MM.1S (cell line): ENCODE measurements around the gene TNIK.

Source experiments
- DNase-seq: peaks from one replicate; pipeline ENCODE4 v3.0.0-alpha.2; 2015
- H2AFZ ChIP-seq: fragments of 300-600 bp; sonication (generic); 2 replicates; pipeline ENCODE4 v1.6.0; 2016; ENCODE audit warnings: antibody characterized with exemption, low read length
- H3F3A ChIP-seq: fragments of 300-600 bp; sonication (generic); 2 replicates; pipeline ENCODE4 v1.6.1; 2016; ENCODE audit warnings: mild to moderate bottlenecking, antibody characterized with exemption, low read length, moderate library complexity, mixed read lengths; ENCODE audit not compliant: insufficient read depth
- H3K27ac ChIP-seq: fragments of 300-600 bp; sonication (generic); 2 replicates; pipeline ENCODE4 v1.5.1; 2016; ENCODE audit warnings: mild to moderate bottlenecking, low read length
- H3K27me3 ChIP-seq: fragments of 300-600 bp; sonication (generic); replicated peaks from 2 replicates; pipeline ENCODE4 v1.6.0; 2016; ENCODE audit warnings: low read length; ENCODE audit not compliant: insufficient read depth
- H3K36me3 ChIP-seq: fragments of 300-600 bp; sonication (generic); replicated peaks from 2 replicates; pipeline ENCODE4 v1.6.1; 2016; ENCODE audit warnings: mild to moderate bottlenecking, low read length, mixed read lengths; ENCODE audit not compliant: insufficient read depth
- H3K4me1 ChIP-seq: fragments of 300-600 bp; sonication (generic); 2 replicates; pipeline ENCODE4 v1.6.1; 2016; ENCODE audit warnings: low read length, mixed read lengths
- H3K4me2 ChIP-seq: fragments of 300-600 bp; sonication (generic); 2 replicates; pipeline ENCODE4 v1.6.0; 2016; ENCODE audit warnings: low read depth, low read length
- H3K4me3 ChIP-seq: fragments of 300-600 bp; sonication (generic); 2 replicates; pipeline ENCODE4 v1.5.1; 2016; ENCODE audit warnings: low read length, mixed read lengths
- H3K79me2 ChIP-seq: fragments of 300-600 bp; sonication (generic); 2 replicates; pipeline ENCODE4 v1.6.1; 2016; ENCODE audit warnings: mixed run types, low read length, mixed read lengths
- H3K9ac ChIP-seq: fragments of 300-600 bp; sonication (generic); 2 replicates; pipeline ENCODE4 v1.6.1; 2016; ENCODE audit warnings: low read length, mixed read lengths
- H3K9me2 ChIP-seq: fragments of 300-600 bp; sonication (generic); replicated peaks from 2 replicates; pipeline ENCODE4 v1.6.1; 2016; ENCODE audit warnings: mild to moderate bottlenecking, low read length, mixed read lengths; ENCODE audit not compliant: insufficient read depth
- H3K9me3 ChIP-seq: fragments of 300-600 bp; sonication (generic); replicated peaks from 2 replicates; pipeline ENCODE4 v1.6.1; 2016; ENCODE audit warnings: mild to moderate bottlenecking, low read length, mixed read lengths; ENCODE audit not compliant: insufficient read depth
- H4K20me1 ChIP-seq: fragments of 300-600 bp; sonication (generic); 2 replicates; pipeline ENCODE4 v1.6.1; 2016; ENCODE audit warnings: mild to moderate bottlenecking, low read length, moderate library complexity, mixed read lengths; ENCODE audit not compliant: insufficient read depth
- EZH2 ChIP-seq: fragments of 300-600 bp; sonication (generic); optimal IDR thresholded peaks from 2 replicates; pipeline ENCODE3; 2017; ENCODE audit warnings: low read depth, mild to moderate bottlenecking, antibody characterized with exemption, low read length, mixed read lengths
- EZH2phosphoT487 ChIP-seq: fragments of 300-600 bp; sonication (generic); IDR thresholded peaks from 2 replicates; pipeline ENCODE4 v1.6.1; 2018; ENCODE audit warnings: antibody characterized with exemption, low read length
- TF ChIP-seq, protein P1 (sequence below): fragments of 300-600 bp; sonication (generic); IDR thresholded peaks from 2 replicates; pipeline ENCODE4 v1.5.1; 2016; ENCODE audit warnings: antibody characterized with exemption, low read length, mixed read lengths

The TNIK gene

DNA sequence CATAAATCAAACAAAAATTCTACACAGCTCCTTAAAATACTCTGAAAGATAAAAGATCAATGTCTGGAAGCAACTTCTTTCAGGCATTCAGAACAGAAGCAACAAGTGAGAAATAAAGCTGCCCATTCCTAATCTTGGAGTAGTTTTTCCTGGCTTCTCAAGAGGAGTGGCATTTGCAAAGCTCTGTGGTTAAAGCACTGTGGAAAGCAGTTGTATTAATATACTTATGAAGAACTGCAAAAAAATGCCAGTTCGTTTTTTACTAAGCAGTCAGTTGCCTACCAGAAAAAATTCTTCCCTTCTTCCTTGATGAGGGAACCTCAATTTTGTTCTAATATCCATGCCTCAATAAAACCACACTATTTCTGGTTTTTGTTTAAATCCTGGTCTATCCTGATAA, 197.8 kb downstream of the TNIK start:
- Histone ChIP-seq H3K27me3 (no peaks in the 10 kb centered on the region), H4K20me1 (no peaks in the 10 kb centered on the region), H3K9ac (no peak overlapping the region), H3K4me2 (no peak overlapping the region), H3K9me2 (no peaks in the 10 kb centered on the region), H3F3A (no peaks in the 10 kb centered on the region), H3K36me3 (no peaks in the 10 kb centered on the region), H3K4me3 (no peak overlapping the region), H3K79me2 (no peaks in the 10 kb centered on the region), H3K9me3 (no peaks in the 10 kb centered on the region), H2AFZ (no peak overlapping the region), H3K27ac (no peak overlapping the region), H3K4me1 (0 out of 2 replicates have a peak, but pooled peaks cover under 1% of the 10 kb centered on the region)
- no peak for TF ChIP-seq EZH2
- TF ChIP-seq, protein P1, sequence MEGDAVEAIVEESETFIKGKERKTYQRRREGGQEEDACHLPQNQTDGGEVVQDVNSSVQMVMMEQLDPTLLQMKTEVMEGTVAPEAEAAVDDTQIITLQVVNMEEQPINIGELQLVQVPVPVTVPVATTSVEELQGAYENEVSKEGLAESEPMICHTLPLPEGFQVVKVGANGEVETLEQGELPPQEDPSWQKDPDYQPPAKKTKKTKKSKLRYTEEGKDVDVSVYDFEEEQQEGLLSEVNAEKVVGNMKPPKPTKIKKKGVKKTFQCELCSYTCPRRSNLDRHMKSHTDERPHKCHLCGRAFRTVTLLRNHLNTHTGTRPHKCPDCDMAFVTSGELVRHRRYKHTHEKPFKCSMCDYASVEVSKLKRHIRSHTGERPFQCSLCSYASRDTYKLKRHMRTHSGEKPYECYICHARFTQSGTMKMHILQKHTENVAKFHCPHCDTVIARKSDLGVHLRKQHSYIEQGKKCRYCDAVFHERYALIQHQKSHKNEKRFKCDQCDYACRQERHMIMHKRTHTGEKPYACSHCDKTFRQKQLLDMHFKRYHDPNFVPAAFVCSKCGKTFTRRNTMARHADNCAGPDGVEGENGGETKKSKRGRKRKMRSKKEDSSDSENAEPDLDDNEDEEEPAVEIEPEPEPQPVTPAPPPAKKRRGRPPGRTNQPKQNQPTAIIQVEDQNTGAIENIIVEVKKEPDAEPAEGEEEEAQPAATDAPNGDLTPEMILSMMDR = no peak
- no peak for TF ChIP-seq EZH2phosphoT487
- no peak for DNase-seq

DNA sequence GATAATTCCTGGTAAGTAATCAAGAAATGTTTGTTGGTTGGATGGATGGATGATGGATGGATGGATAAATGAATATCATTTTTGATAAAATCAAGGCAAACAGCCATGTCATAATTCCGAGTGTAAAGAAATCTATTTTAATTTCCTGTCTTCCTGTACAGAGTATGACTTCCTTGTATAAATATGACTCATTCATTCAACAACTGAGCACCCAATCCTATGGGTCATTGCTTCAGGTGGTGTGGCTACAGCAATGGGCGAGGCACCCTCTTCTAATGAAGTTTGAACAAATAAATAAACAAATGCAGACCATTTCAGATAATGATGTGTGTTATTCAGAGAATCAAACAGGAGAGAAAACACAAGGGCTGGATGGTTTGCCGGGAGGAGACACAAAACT, 198.7 kb downstream of the TNIK start:
- Histone ChIP-seq H3K9me2 (no peaks in the 10 kb centered on the region), H4K20me1 (no peaks in the 10 kb centered on the region), H3K4me3 (no peak overlapping the region), H3K9me3 (no peaks in the 10 kb centered on the region), H3K9ac (no peak overlapping the region), H3K4me1 (peaks cover 10% of the 10 kb centered on the region), H3F3A (no peaks in the 10 kb centered on the region), H3K27ac (no peak overlapping the region), H3K4me2 (no peak overlapping the region), H3K79me2 (no peaks in the 10 kb centered on the region), H2AFZ (no peak overlapping the region), H3K27me3 (no peaks in the 10 kb centered on the region), H3K36me3 (no peaks in the 10 kb centered on the region)
- DNase-seq = no peak
- TF ChIP-seq EZH2 (no peak), EZH2phosphoT487 (no peak)
- TF ChIP-seq, protein P1 = no peak

DNA sequence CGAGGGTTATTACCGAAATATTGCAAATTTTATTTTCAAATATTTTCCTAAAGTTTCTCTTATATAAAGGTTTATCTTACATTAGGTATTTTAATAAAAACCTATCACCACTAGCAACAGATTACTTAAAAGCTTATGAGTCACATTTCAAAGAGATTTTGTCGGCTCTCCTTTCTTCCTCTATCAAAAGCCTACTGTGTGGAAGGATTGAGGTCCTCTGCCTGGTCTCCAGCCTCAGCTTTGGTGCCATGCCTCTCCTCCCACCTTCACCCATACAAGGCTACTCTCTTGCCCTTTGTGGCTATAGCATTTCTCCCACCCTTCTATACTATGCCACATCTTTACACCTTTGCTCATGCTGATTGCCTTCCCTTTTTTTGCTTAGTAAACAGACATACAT, 199.3 kb downstream of the TNIK start:
- TF ChIP-seq EZH2 = no peak
- no peak for TF ChIP-seq EZH2phosphoT487
- TF ChIP-seq, protein P1 = no peak
- no peak overlapping the region for H2AFZ ChIP-seq
- H3K4me1 ChIP-seq = peaks cover 16% of the 10 kb centered on the region
- no peak overlapping the region for H3K4me3 ChIP-seq
- no peaks in the 10 kb centered on the region for H4K20me1 ChIP-seq
- no peak overlapping the region for H3K9ac ChIP-seq
- H3K4me2 ChIP-seq = no peak overlapping the region
- peaks cover under 1% of the 10 kb centered on the region; the same call in 1 of the 2 replicates for H3F3A ChIP-seq
- H3K9me2 ChIP-seq = no peaks in the 10 kb centered on the region
- no peaks in the 10 kb centered on the region for H3K79me2 ChIP-seq
- H3K27me3 ChIP-seq = no peaks in the 10 kb centered on the region
- H3K36me3 ChIP-seq = no peaks in the 10 kb centered on the region
- DNase-seq = no peak
- H3K9me3 ChIP-seq = no peaks in the 10 kb centered on the region
- H3K27ac ChIP-seq = no peak overlapping the region
